ENCODE measurements around the gene DHCR24.

- TF ChIP-seq ZNF514 (tag by site-specific recombination; IDR thresholded peaks at IDR 0.05) (no peak), CTCF (tag by site-specific recombination; IDR thresholded peaks at IDR 0.05) (no peak), ZNF747 (tag by site-specific recombination; IDR thresholded peaks at IDR 0.05) (no peak), ZNF280D (tag by site-specific recombination; IDR thresholded peaks at IDR 0.05) (no peak), ZNF837 (tag by site-specific recombination; IDR thresholded peaks at IDR 0.05) (no peak), GLI4 (tag by site-specific recombination; IDR thresholded peaks at IDR 0.05) (no peak), ZFP3 (tag by site-specific recombination; IDR thresholded peaks at IDR 0.05; ENCODE audit: low read depth) (no peak), MZF1 (tag by site-specific recombination; IDR thresholded peaks at IDR 0.05; ENCODE audit: borderline replicate concordance) (no peak), ZSCAN23 (tag by site-specific recombination; IDR thresholded peaks at IDR 0.05) (no peak), HOXA7 (CRISPR knock-in tag; IDR thresholded peaks at IDR 0.05; ENCODE audit: borderline replicate concordance) (no peak), SETDB1 (IDR thresholded peaks at IDR 0.05; ENCODE audit: insufficient read length, low read length) (no peak), ZNF311 (tag by site-specific recombination; IDR thresholded peaks at IDR 0.05; ENCODE audit: borderline replicate concordance) (no peak)
Observed at GRCh38 chr1:54826226-54826816, 60.7 kb downstream of the DHCR24 start.

Measured in HEK293 (cell line).